NCI-H146 (cell line): ENCODE data around the gene NFYC.

Experiments used
- DNase-seq: peaks from one replicate; lab custom pipeline; 2025; lab: John Stamatoyannopoulos, UW

NFYC gene

GRCh38 chr1:40739455-40740008 lies 48.0 kb downstream of the NFYC start:
- DNase-seq: no peak

DNA sequence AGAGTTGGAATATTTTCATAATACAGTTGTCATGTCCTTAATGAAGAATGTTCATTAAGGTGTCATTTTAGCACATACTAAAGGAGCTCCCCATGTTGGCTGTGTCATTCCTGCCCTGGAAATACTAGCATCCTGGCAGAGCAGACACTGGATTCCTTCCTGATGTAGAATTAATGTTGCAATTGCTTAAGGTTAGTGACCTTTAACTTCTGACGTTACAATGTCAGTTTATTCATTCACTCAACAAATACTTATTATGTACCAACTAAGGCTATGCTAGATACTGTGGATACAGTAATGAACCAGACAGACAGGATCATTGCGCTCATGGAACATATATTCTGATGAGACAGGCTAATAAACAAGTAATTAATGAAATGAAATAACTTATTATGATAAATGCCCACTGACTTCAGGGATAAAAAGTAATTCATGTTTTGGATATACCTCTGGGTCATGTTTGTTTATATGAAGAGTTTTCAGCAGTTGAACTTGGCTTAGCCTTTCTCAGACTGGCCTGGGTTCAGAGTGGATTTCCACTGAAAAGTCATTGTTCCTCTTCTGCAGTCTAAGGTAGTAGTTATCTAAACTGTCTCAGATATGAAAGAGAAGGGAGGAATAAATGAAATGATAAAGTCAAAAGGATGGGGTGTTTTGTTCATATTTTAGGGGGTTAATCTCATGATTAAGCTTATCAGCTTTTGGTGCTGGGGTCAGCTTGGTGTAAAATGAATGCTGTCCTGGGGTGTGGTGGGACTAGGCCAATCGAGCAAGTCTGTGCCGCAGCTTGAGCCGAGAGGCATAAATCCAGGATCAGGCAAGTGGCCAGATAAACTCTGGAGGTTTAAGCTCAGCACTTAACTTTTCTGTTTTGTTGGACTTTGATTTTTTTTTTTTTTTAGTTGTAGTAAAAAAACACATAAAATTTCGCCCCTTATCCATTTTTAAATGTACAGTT lies 48.8 kb downstream of the NFYC start:
- DNase-seq: no peak

DNA sequence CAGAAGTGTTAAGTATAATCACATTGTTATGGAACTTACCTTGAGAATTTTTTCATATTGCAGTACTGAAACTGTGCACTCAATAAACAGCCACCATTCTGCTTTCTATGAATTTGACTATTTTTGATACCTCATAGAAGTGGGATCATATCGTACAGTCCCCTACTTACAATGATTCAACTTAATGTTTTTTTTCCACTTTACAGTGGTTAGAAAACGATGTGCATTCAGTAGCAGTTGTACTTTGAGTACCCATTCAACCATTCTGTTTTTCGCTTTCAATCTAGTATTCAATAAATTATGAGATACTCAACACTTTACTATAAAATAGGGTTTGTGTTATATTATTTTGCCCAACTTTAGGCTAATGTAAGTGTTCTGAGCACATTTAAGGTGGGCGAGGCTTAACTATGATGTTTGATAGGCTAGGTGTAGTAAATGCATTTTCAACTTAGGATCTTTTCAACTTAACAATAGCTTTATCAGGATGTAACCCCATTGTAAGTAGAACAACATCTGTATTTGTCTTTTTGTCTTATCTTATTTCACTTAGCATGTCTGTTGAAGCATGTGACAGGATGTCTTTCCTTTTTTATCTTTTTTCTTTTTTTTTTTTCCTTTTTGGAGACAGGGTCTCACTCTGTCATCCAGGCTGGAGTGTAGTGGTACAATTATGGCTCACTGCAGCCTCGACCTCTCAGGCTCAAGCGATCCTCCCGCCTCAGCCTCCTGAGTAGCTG lies 49.7 kb downstream of the NFYC start:
- no peak for DNase-seq

GRCh38 chr1:40742363-40743061 lies 51.0 kb downstream of the NFYC start:
- no peak for DNase-seq

DNA sequence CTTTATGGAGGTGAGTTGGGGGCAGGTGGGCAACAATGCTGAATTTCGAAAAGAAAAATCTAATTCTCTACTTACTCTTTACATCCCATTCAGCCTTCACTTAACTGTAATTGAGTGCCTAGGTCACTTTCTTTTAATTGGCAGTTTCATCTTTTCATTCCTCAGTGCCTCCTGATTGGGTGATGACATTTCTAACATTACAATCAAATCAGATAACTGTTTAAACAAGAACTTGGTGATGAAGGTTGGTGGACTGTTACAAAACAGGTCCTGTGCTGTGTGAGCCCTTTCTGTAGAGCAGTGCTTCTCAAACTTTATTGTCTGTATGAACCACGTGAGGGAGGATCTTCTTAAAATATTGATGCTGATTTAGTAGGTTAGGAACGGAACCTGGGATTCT lies 51.9 kb downstream of the NFYC start:
- no peak for DNase-seq

GRCh38 chr1:40743860-40744259 lies 52.4 kb downstream of the NFYC start:
- DNase-seq: no peak

- no peak for DNase-seq
Measured at GRCh38 chr1:40745176-40745575, 53.7 kb downstream of the NFYC start.

DNA sequence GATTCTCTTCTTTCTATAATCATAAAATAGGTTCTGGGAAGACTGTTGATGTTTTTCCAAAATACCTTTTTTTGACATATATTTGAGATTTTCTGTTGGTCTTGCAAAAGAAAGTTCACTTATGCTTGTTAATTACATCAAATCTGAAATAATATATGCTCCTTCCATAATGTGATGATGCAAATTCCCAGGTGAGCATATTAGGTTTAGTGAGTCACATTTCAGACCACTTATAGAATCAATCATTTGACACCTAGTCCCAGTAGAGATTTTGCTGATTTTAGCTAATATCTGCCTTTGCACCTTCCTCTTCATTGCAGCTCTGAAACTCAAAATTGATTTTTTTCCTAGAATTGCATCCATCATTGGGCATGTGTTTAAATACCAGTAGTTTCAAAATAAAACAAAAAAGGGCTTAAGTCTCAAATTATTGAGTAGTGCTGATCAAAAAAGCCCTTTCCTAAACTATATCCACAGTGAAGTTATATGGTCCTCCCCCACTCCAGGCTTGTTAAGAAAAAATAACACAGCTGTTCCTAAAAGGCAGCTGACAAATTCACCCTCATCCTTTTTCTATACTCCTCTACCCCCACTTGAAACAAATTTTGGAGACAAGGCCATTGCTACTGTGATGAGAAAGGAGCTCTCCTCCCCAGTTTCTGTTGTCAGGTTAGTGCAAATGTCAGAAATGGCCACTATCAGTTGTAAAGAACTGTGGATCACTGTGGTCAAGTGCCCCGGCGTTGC lies 55.0 kb downstream of the NFYC start:
- DNase-seq: no peak

- DNase-seq: no peak
Measured at GRCh38 chr1:40748841-40749718, 57.6 kb downstream of the NFYC start.

GRCh38 chr1:40749817-40750216 lies 58.3 kb downstream of the NFYC start:
- DNase-seq: no peak

DNA sequence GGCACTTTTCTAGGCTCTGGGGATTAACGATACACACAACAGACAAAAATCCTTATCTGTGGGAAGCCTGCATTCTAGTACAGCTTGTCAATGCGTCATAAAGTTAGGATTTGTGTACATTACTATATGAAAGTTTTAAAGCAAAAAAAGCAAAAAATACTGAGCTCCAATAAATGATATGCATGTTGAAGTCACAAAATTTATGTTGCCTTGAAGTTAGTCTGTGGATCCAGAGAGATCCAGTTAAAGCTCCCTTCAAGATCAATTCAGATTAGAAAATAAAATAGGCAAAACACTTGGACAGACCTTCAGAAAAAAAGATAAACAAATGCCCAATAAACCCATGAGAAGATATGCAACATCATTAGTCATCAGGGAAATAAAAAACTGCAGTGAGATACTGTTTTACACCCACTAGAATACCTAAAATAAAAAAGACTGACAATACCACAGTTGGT lies 59.0 kb downstream of the NFYC start:
- DNase-seq: no peak

- no peak for DNase-seq
Measured at GRCh38 chr1:40751802-40752201, 60.3 kb downstream of the NFYC start.

DNA sequence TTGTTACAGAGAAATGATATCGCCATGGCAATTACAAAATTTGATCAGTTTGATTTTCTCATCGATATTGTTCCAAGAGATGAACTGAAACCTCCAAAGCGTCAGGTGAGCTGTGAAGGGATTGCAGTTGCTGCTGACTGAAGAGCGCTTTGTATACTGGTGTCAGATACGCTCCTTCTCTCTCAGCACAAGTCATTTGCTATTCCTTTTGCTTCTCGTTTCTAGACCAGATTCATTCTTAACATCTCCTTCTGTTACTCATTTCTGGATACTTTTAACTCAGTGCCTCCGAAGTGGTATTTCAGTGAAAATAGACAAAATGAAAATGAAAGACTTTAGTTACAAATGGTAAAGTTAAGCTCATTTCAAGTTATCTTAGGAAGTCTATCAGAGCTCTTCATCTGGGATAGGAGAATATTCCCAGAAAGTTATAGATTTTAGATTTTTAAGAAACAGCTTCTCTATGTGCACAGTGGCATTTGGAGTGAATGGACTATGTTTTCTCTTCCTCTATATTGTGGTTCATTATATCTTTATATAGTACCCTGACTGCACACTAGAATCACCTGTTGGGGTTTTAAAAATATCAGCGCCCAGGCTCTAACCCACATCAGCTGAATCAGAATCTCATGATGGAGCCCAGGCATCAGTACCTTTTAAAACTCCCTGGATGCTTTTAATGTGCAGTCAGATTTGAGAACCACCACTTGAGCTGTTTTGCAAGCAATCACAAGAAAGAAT lies 61.8 kb downstream of the NFYC start:
- DNase-seq: no peak

DNA sequence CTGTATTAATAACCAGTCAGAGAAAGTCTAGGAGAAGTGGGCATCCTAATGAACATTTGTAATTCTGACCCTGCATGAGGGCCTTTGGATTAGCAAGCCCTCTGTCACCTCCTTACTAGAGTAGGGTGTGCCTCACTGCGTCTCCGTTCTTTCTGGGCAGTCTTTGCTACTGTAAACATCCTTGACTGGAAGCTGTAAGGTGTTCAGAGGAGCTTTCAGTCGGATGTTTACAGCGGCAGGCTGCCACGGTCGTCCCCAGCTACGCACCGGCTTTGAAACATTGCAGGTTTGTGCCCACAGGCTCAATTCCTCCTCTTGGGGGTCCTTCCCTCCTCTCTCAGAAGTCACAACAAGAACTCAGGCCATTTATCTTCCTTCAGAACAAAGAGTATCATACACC lies 62.7 kb downstream of the NFYC start:
- DNase-seq: no peak

DNA sequence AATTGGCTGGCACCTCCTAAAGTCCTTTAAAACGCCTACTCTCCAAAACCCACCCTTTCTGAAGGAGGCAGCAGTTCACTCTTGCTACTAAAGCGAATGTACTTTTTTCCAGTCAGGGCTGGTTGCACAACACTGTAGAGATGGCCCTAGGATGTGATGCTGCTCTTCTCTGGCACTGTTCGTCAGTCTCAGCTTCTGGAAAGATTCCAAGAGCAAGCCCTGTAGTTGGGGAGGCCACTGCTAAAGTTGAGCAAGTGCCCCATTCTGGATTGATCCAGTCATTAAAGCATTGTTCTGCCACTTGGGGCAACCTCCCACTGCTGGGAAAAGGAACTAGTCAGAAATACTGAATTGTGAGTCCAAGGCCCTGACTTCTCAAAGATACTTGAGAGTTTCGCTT lies 63.6 kb downstream of the NFYC start:
- no peak for DNase-seq

GRCh38 chr1:40756523-40756922 lies 65.0 kb downstream of the NFYC start:
- DNase-seq: no peak

GRCh38 chr1:40757084-40757483 lies 65.6 kb downstream of the NFYC start:
- no peak for DNase-seq

DNA sequence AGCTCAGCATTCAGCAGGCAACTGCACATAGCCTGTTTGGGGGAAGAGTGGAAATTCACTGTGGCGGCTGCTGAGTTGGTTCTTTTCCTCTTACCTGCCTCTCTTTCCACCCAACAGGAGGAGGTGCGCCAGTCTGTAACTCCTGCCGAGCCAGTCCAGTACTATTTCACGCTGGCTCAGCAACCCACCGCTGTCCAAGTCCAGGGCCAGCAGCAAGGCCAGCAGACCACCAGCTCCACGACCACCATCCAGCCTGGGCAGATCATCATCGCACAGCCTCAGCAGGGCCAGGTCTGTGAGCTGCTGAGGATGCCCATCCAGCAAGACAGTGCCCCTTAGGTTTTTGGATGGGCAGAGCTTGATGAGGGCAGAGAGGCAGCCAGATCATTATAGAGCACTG lies 66.5 kb downstream of the NFYC start:
- no peak for DNase-seq

- no peak for DNase-seq
Measured at GRCh38 chr1:40758578-40759343, 67.3 kb downstream of the NFYC start.
